Measurements from ENCODE around the gene APBA3.

Gene APBA3

GRCh38 chr19:3721887-3722442 lies 39.5 kb downstream of the APBA3 start:
- peak overlapping the region; percentile 59 for H3K4me3 ChIP-seq (ENCODE audit: low read depth, low read length)

GRCh38 chr19:3721131-3721886 lies 40.2 kb downstream of the APBA3 start:
- H3K4me3 ChIP-seq (ENCODE audit: low read depth, low read length) = peak overlapping the region; percentile 59

GRCh38 chr19:3720349-3720917 lies 41.1 kb downstream of the APBA3 start:
- no peak overlapping the region for H3K4me3 ChIP-seq (ENCODE audit: low read depth, low read length)

GRCh38 chr19:3719868-3720267 lies 41.6 kb downstream of the APBA3 start:
- no peak overlapping the region for H3K4me3 ChIP-seq (ENCODE audit: low read depth, low read length)

GRCh38 chr19:3716147-3716668 lies 45.3 kb downstream of the APBA3 start:
- no peak overlapping the region for H3K4me3 ChIP-seq (ENCODE audit: low read depth, low read length)

- H3K4me3 ChIP-seq (ENCODE audit: low read depth, low read length) = no peak overlapping the region
Observed at GRCh38 chr19:3712663-3713611, 48.6 kb downstream of the APBA3 start.

GRCh38 chr19:3710265-3710812 lies 51.2 kb downstream of the APBA3 start:
- no peak overlapping the region for H3K4me3 ChIP-seq (ENCODE audit: low read depth, low read length)

- no peak within 1 kb of the TSS for H3K4me3 ChIP-seq (ENCODE audit: low read depth, low read length)
Observed at GRCh38 chr19:3708207-3708931, 53.1 kb downstream of the APBA3 start, which contains the start of gene TJP3. TJP3 (plus strand) TSS chr19:3708384; CDS start chr19:3728433, 20,049 bp downstream.

GRCh38 chr19:3707868-3708206 lies 53.7 kb downstream of the APBA3 start:
- no peak overlapping the region for H3K4me3 ChIP-seq (ENCODE audit: low read depth, low read length)

- no peak overlapping the region for H3K4me3 ChIP-seq (ENCODE audit: low read depth, low read length)
Observed at GRCh38 chr19:3701200-3701599, 60.3 kb downstream of the APBA3 start.
